Neural cell (in vitro differentiated cells): ENCODE results near the gene AASDH. TPM values are rescaled to one million over a fixed set of nuclear protein-coding genes. Genes with fewer than 3 reads are reported as not detected.

Experiments used
- H2AFZ ChIP-seq: fragments of 200-600, 300-800 bp; sonication (generic), shearing (Covaris generic); 2 replicates; pipeline ENCODE4 v1.6.0; 2014; ENCODE audit warnings: low read depth, mild to moderate bottlenecking, antibody characterized with exemption, low read length, moderate library complexity
- H3F3A ChIP-seq: fragments of 200-600 bp; shearing (Covaris generic); 2 replicates; pipeline ENCODE4 v1.6.1; 2016; ENCODE audit warnings: mild to moderate bottlenecking, moderate library complexity, mixed read lengths, antibody characterized with exemption, low read length; ENCODE audit not compliant: insufficient read depth, poor library complexity, severe bottlenecking
- H3K27ac ChIP-seq: fragments of 200-600, 300-800 bp; sonication (generic), shearing (Covaris generic); 2 replicates; pipeline ENCODE4 v1.5.1; 2014; ENCODE audit warnings: mild to moderate bottlenecking, low read length, moderate library complexity
- H3K27me3 ChIP-seq: fragments of 300-800, 200-600 bp; sonication (generic), shearing (Covaris generic); 2 replicates; pipeline ENCODE4 v1.6.0; 2014; ENCODE audit warnings: mild to moderate bottlenecking, low read depth, low read length, moderate library complexity; ENCODE audit not compliant: insufficient read depth
- H3K36me3 ChIP-seq: fragments of 300-800, 200-600 bp; sonication (generic), shearing (Covaris generic); 2 replicates; pipeline ENCODE4 v1.5.1; 2014; ENCODE audit warnings: mild to moderate bottlenecking, antibody characterized with exemption, low read length, moderate library complexity; ENCODE audit not compliant: insufficient read depth
- H3K4me2 ChIP-seq: fragments of 300-800, 200-600 bp; sonication (generic), shearing (Covaris generic); 2 replicates; pipeline ENCODE4 v1.6.0; 2014; ENCODE audit warnings: mild to moderate bottlenecking, low read length
- H3K4me3 ChIP-seq: fragments of 300-800, 200-600 bp; sonication (generic), shearing (Covaris generic); 2 replicates; pipeline ENCODE4 v1.5.1; 2014; ENCODE audit warnings: mild to moderate bottlenecking, low read length, moderate library complexity
- H3K79me2 ChIP-seq: fragments of 200-600 bp; shearing (Covaris generic); replicated peaks from 2 replicates; pipeline ENCODE4 v1.6.0; 2014; ENCODE audit warnings: mild to moderate bottlenecking, low read length, moderate library complexity; ENCODE audit not compliant: insufficient read depth
- H3K9ac ChIP-seq: fragments of 300-800, 200-600 bp; sonication (generic), shearing (Covaris generic); 2 replicates; pipeline ENCODE4 v1.6.1; 2016; ENCODE audit warnings: mild to moderate bottlenecking, low read length, mixed read lengths
- H3K9me2 ChIP-seq: fragments of 200-600 bp; shearing (Covaris generic); 2 replicates; pipeline ENCODE4 v1.6.1; 2016; ENCODE audit warnings: mild to moderate bottlenecking, low read length, mixed read lengths; ENCODE audit not compliant: insufficient read depth
- H3K9me3 ChIP-seq: fragments of 200-600, 300-800 bp; sonication (generic), shearing (Covaris generic); 2 replicates; pipeline ENCODE4 v1.6.1; 2016; ENCODE audit warnings: mild to moderate bottlenecking, mixed run types, low read length, moderate library complexity, mixed read lengths
- H4K20me1 ChIP-seq: fragments of 200-600 bp; shearing (Covaris generic); 2 replicates; pipeline ENCODE4 v1.6.1; 2016; ENCODE audit warnings: mild to moderate bottlenecking, mixed run types; ENCODE audit not compliant: insufficient read depth
- CTCF ChIP-seq: fragments of 450-650 bp; IDR thresholded peaks from 2 replicates; pipeline ENCODE4 v1.5.1; 2014; ENCODE audit warnings: antibody characterized with exemption, mild to moderate bottlenecking, moderate library complexity; ENCODE audit not compliant: poor library complexity, severe bottlenecking
- EP300 ChIP-seq: fragments of 450-650 bp; conservative IDR thresholded peaks from 2 replicates; pipeline ENCODE4 v1.6.1; 2014; ENCODE audit warnings: antibody characterized with exemption, mild to moderate bottlenecking, moderate library complexity; ENCODE audit not compliant: poor library complexity, severe bottlenecking
- EZH2 ChIP-seq: fragments of 200-600, 300-800 bp; shearing (Covaris generic), sonication (generic); IDR thresholded peaks from 2 replicates; pipeline ENCODE4 v1.6.1; 2014; ENCODE audit warnings: antibody characterized with exemption, low read length, borderline replicate concordance, mild to moderate bottlenecking; ENCODE audit not compliant: insufficient read depth, poor library complexity, severe bottlenecking
- MXI1 ChIP-seq: fragments of 450-650 bp; conservative IDR thresholded peaks from 2 replicates; pipeline ENCODE4 v1.6.1; 2014; ENCODE audit warnings: antibody characterized with exemption, mild to moderate bottlenecking; ENCODE audit not compliant: poor library complexity, severe bottlenecking
- POLR2AphosphoS5 ChIP-seq: IDR thresholded peaks from 2 replicates; pipeline ENCODE4 v1.6.1; 2012
- RAD21 ChIP-seq: fragments of 450-650 bp; conservative IDR thresholded peaks from 2 replicates; pipeline ENCODE4 v1.6.1; 2014; ENCODE audit warnings: antibody characterized with exemption, mild to moderate bottlenecking, moderate library complexity
- SMC3 ChIP-seq: fragments of 450-650 bp; conservative IDR thresholded peaks from 2 replicates; pipeline ENCODE4 v1.6.1; 2014; ENCODE audit warnings: antibody characterized with exemption, mild to moderate bottlenecking, moderate library complexity; ENCODE audit not compliant: poor library complexity
- TAF1 ChIP-seq: IDR thresholded peaks from 2 replicates; pipeline ENCODE4 v1.6.1; 2012; ENCODE audit warnings: low read depth
- polyA plus RNA-seq: library from polyadenylated mRNA; depleted of rRNA; stranded (reverse); fragments of >200 nt; gene quantifications from 2 replicates; pipeline ENCODE4 v1.2.3, GENCODE V29; 2014
- TF ChIP-seq, protein P1 (sequence below): IDR thresholded peaks from 2 replicates; pipeline ENCODE4 v1.6.1; 2012; ENCODE audit warnings: borderline replicate concordance

The AASDH gene
- polyA plus RNA-seq, 1 donor from 2014 or later: 21.8 TPM

DNA sequence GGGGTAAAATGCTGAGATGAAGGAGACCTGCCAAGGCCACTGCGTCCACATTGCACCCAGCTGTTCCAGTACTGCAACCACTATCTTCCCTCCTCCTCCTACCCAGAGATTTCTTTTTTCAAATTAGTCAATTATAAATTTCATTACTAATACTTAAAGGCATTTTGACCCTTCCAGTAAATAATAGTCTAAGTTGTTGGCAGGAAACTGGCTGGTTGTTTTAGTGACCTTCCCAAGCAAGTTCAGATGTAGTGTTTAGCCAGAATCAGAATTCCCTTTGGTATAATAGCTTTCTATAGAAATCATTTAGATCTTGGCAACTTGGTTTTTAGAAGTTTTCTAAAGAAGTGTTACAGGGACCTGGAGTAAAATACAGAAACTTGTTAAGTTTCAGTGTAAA is 66.0 kb downstream of the AASDH start:
- TF ChIP-seq POLR2AphosphoS5 (no peak), EP300 (no peak), EZH2 (no peak), TAF1 (no peak), CTCF (no peak)
- Histone ChIP-seq H4K20me1 (no peaks in the 10 kb centered on the region), H3K27me3 (no peaks in the 10 kb centered on the region), H3K9me3 (no peaks in the 10 kb centered on the region), H2AFZ (no peak overlapping the region), H3K4me2 (no peak overlapping the region), H3K9me2 (no peaks in the 10 kb centered on the region), H3K36me3 (peaks cover 12% of the 10 kb centered on the region), H3K9ac (no peak overlapping the region), H3K4me3 (no peak overlapping the region), H3K79me2 (no peaks in the 10 kb centered on the region), H3K27ac (no peak overlapping the region), H3F3A (no peaks in the 10 kb centered on the region)

- H3K4me2 ChIP-seq: no peak overlapping the region
- H3K27ac ChIP-seq: no peak overlapping the region
- no peaks in the 10 kb centered on the region for H3K79me2 ChIP-seq
- H3K9me2 ChIP-seq: no peaks in the 10 kb centered on the region
- H3K4me3 ChIP-seq: no peak overlapping the region
- H3K36me3 ChIP-seq: peaks cover 12% of the 10 kb centered on the region
- no peaks in the 10 kb centered on the region for H4K20me1 ChIP-seq
- no peak for TF ChIP-seq SMC3
- no peak for TF ChIP-seq EZH2
- TF ChIP-seq MXI1: no peak
- TF ChIP-seq, protein P1, sequence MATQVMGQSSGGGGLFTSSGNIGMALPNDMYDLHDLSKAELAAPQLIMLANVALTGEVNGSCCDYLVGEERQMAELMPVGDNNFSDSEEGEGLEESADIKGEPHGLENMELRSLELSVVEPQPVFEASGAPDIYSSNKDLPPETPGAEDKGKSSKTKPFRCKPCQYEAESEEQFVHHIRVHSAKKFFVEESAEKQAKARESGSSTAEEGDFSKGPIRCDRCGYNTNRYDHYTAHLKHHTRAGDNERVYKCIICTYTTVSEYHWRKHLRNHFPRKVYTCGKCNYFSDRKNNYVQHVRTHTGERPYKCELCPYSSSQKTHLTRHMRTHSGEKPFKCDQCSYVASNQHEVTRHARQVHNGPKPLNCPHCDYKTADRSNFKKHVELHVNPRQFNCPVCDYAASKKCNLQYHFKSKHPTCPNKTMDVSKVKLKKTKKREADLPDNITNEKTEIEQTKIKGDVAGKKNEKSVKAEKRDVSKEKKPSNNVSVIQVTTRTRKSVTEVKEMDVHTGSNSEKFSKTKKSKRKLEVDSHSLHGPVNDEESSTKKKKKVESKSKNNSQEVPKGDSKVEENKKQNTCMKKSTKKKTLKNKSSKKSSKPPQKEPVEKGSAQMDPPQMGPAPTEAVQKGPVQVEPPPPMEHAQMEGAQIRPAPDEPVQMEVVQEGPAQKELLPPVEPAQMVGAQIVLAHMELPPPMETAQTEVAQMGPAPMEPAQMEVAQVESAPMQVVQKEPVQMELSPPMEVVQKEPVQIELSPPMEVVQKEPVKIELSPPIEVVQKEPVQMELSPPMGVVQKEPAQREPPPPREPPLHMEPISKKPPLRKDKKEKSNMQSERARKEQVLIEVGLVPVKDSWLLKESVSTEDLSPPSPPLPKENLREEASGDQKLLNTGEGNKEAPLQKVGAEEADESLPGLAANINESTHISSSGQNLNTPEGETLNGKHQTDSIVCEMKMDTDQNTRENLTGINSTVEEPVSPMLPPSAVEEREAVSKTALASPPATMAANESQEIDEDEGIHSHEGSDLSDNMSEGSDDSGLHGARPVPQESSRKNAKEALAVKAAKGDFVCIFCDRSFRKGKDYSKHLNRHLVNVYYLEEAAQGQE: no peak
- no peak for TF ChIP-seq EP300
- TF ChIP-seq RAD21: no peak
- TF ChIP-seq CTCF: no peak
- no peak for TF ChIP-seq TAF1
- no peak for TF ChIP-seq POLR2AphosphoS5
- no peaks in the 10 kb centered on the region for H3K27me3 ChIP-seq
- no peak overlapping the region for H3K9ac ChIP-seq
- no peaks in the 10 kb centered on the region for H3F3A ChIP-seq
- H3K9me3 ChIP-seq: no peaks in the 10 kb centered on the region
- no peak overlapping the region for H2AFZ ChIP-seq
These were observed 67.0 kb downstream of the AASDH start for GRCh38 chr4:56320293-56320692.
